DMS53 treated with DMSO at 0.1 percent for 48 hours (cell line): ENCODE results near the gene NDST1.

Experiments
- DNase-seq: peaks from one replicate; lab custom pipeline; 2025; ENCODE audit not compliant: unreplicated experiment; lab: John Stamatoyannopoulos, UW

The NDST1 gene

DNA sequence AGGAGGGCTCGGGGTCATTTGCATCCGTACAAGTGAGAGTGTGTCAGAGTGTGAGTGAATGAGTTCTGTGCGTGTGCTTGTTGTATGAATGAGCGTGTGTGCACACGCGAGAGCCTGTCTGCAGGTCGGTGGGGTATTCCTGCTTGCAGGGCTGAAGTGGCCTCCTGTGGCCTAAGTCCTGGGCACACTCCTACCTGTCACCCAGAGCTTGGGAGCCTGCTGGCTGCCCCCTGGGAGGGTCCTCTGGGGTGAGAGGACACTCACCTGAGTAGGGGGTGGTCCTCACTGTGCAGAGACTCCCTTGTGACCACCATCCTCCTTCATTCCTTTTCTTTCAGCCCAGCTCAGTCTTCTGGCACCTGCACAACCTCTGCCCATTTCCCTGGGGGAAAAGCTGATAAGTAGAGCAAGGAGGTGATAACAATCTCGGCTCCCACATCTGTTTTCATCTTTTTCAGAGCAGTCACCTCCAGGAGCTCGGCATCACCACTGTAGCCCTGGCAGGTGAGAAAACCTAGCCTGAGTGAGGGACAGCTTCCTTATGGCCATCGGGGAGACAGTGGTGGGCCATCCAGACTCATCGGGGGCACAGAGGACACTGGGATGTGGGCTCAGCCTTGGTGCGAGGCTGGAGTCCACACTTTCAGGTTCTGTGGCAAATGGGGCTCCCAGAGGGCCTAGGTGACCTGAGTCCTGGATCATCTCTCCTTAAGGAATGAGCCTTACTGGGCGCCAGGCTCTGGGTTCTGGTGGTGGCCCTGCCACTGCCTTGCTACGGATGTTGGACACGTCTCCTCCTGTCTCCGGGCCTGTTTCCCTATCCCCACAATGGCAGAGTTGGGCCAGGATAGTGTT is 93.8 kb downstream of the NDST1 start:
- DNase-seq, result no peak

DNA sequence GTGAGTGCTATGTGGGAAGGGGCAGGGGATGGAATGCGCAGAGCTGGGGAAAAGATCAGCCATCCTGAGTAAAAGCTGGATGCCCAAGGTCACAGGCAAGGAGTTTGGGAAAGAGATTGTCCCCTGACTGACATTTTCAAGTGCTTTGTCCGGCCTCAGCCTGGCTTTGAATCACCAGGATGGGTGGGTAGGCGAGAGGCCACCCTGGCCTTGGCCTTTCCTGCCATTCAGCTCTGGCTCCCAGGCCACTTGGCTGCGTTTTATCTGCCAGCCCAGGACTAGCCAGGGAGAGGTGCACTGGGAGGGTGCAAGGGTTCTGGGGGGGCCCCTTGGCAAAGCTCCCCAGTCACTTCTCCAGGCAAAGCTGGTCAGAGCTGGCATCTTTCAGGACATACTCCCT is 95.1 kb downstream of the NDST1 start:
- no peak for DNase-seq

GRCh38 chr5:150603491-150603890 is 95.6 kb downstream of the NDST1 start:
- no peak for DNase-seq

DNA sequence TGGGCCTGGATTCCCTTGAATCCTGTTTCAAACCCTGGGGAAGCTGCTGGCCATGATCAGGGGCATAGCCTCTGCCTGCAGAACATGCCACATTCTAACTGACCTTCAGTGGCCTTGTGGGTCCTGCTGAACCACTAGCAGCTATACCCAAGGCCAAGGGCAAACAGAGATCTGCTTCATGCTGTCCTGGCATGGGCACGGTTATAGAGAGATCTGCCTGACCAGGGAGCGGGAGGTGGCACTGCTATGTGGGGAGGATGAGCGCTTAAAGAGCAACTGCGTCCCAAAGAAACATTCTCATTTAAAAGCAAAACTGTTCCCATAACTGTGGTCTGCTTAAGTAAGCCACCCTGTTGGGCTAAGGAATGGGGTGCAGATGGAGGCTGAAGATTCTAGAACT is 96.1 kb downstream of the NDST1 start:
- DNase-seq, result no peak

GRCh38 chr5:150604894-150605440 is 97.0 kb downstream of the NDST1 start:
- no peak for DNase-seq

DNA sequence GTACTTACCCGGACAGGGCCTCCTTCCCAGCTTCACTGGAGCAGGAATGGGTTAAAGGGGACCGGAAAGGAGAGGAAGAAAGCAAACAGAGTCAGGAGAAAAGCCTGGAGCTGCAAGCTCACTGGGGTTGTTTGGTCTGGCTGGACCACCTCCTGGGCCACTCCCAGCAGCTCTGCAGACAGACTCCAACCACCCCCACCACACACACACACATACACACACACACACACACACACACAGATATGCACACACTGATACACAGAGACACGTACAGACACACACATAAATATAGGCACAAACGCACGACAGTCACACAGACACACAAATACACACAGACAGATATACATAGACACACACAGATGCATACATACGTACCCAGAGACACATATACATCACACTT is 97.6 kb downstream of the NDST1 start:
- no peak for DNase-seq

GRCh38 chr5:150606476-150606875 is 98.5 kb downstream of the NDST1 start:
- no peak for DNase-seq

GRCh38 chr5:150607105-150607504 is 99.2 kb downstream of the NDST1 start:
- DNase-seq, result no peak
